Astrocyte of the hippocampus (primary cell): Measurements from ENCODE around the gene CLEC5A.
"Not testable (repeated sequence)": the region's sequence is repeated elsewhere in the genome, so short reads cannot be mapped to it uniquely, and the experiment has no call there.

ENCODE experiments used
- DNase-seq: peaks from one replicate; pipeline ENCODE4 v3.0.0; 2011; ENCODE audit warnings: low read depth, low spot score

Gene CLEC5A

DNA sequence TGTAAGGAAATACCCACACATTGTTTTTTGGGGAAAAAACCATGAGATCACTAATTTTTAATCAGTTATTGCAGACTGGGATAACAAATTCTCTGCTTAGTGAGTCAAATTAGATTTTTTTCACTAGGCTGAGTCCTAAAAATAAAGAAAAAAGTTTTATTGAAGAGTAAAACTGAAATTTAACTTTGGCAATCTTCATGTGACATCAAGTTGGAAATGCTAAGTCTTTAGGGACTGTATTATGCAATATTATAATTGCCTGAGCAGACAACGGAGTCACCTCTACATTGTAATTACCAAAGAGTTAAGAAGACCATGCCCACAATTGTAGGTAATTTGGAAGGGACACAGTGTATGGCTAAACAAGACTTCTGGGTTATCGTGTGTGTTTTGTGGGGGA lies 2.2 kb upstream of the CLEC5A start:
- DNase-seq = no peak

DNA sequence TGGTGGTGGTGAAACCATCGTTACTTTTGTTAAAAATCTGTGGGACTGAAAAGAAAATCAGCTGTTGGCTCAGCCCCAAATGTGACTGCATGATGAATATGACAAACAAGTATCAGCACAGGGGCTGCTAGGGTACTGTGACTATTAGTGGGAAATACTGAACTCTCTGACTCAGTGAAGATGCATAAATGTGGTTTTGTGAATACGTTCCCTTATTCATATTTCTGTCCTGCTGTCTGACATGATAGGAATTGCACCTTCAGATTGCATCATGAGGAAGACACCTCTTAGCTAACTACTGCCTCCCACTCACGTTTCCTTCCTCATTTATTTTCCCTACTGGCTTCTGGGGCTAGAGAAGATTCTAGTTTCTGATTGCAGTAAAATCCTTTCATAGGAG lies 1.4 kb downstream of the CLEC5A start:
- no peak for DNase-seq

DNA sequence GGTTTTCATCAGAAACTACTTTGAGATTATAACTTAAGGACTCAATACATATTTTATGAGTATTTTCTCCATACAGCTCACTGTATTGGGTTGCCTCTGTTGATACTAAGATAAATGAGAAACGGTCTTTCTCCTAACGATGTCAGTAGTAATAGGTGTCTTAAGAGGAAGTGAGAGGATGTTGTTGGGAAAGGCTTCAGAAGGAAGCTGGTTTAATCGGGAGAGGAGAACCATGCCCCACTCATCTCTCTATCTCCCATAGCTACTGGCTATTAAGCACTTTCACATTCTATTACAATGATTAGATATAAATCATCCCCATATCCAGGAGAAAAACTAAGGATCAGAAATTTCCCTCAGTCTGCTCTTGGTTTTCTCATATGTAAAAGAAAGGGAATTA lies 2.0 kb downstream of the CLEC5A start:
- DNase-seq = no peak

DNA sequence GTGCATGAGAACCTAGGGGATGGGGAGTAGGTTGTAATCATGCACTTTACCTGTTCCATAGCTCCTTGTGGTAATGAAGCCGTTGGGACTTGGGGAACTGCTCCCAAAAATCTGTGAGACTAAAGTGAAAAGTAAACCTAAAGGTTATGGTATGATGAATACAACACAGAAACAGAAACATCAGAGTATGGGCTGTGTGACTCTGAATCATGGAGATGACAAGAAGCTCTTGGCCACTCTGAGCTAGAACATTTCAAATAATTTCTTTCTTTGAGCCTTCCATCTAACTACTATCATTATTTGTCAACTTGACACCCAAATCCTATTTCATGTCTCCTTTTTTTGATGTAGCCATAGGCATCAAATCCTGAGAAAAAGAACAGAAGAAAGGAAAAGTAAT lies 2.9 kb downstream of the CLEC5A start:
- DNase-seq = no peak

DNA sequence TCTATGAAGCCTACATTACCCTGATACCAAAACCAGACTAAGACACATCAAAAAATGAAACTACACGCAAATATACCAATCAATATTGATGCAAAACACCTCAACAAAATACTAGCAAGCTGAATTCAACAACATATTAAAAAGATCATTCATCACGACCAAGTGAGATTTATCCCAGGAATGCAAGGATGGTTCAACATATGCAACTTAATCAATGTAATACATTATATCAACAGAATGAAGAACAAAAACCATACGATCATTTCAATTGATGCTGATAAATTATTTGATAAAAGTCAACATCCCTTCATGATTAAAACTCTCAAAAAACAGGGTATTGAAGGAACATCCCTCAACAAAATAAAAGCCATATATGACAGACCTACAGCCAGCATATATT lies 5.7 kb downstream of the CLEC5A start:
- no peak for DNase-seq

DNA sequence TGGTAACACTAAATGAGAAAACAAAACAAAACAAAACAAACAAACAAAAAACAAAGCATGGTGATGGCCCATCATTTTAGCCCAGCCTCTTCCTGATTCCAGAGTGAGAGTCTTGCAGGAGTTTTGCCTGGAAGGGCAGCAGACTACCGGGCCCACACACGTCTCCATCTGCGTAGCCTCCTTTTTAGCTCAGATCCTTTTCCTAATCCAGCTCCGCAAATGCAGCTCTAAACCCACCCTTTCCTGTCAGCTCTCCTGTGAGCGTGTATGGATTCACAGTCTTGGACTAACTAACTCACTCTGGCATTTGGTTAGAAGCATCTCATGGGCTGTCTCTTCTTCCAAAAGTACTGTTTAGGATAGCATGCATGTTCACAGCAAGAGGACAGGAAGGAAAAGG lies 16.6 kb downstream of the CLEC5A start:
- no peak for DNase-seq

DNA sequence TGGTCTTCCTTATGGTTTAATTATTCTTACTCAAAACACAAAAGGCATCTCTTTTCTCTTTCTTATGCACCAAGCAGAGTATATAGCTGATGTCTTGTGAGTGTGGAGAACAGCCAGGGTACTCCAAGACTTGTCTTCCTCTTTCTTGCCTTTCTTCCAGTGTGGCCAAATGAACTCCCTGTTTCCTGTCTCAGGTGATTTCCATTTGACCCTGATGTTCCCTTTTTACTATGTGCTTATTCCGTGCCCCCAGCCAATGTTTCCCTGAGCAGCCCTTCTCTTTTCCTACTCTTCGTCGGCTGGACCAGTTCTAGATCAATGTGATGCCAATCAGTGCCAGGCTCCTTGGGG lies 18.0 kb downstream of the CLEC5A start:
- no peak for DNase-seq

DNA sequence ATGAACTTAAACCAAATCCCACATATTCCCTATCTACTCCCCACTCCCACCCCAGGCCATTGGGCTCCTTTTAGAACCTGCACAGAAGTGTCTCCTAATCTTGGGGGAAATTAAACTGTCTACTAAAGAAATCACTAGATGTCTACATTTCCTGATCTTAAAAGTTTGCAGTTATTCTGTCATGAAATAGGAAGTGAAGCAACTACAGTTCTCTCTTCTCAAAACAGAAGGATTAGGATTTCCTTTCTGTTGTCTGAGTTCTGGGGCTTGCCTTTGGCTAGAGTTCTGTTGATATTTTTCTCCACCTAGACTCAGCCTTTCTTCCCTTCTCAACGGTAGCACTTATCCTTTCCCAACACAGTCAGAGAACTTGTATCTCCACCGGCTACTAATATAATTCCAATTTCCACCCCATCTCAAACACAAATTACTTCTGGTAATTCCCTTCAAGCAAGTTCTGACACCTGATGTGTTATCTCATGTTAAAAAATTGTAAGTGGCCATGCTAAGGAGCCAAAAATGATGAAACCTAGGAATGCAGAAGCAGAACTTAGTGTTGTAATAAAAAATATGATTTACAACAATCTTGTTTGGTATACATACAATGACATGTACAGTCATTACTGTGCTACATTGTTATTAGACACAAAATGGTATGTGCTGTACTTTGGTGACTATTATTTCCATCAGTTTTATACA lies 18.5 kb downstream of the CLEC5A start:
- no peak for DNase-seq

DNA sequence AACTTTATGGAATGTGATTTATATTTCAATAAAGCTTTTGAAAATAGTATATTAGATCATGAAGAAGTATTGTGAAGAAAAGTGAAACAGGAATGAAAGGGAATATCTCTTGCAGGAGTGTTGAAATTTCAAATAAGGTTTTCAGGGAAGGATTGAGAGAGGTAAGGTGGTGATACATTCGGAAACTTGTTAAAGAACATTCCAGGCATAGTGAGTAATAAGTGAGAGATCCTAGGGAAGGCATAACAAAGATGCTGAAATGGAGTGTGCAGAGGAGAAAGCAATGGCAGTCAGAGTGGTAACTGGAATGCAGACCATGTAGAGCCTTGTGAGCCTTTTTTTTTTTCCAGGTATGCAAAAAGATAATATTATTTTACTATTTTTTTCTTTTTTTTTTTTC lies 26.5 kb downstream of the CLEC5A start:
- DNase-seq = no peak

DNA sequence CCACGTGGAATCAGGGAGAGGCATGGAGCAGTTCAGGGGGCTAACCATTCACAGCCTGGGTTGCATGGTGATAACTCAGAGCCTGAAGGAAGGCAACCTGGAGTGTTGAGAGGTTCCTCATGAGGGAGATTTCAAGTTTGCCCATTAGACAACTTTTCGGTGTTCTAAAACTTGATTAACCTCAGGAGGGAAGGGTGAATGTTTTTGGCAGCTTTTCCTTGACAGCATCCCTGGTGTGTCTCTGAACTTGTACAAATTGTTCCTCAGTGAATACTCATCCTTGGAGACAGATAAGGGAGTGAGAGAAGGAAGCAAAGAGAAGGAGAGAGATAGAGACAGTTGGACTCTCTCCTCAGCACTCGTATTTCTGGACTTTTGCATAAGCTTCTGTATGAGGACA lies 30.7 kb downstream of the CLEC5A start, which contains the start of gene OR9A4:
TSS of gene OR9A4 (plus strand) at position 301 of the 400 bp plus-strand sequence. CDS start 2,477 bp downstream, outside the sequence.
- no peak for DNase-seq

DNA sequence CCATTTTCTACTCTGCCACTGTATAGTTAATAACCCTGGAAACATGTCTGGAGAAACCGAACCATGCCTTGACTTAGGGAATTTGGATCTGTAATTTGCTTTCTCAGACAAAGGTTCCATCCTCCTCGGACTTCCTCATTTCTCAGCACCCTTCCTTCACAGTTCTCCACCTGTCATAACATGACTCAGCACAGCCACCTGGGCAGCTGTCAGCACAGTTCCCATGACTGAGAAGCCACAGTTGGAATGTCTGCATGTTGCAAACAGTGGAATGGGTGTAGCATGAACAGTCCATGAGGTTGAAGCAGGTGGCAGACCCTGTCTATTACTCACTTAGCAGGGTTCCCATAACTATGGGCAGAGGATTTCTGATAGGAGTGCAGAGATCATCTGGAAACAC lies 31.2 kb downstream of the CLEC5A start:
- no peak for DNase-seq

DNA sequence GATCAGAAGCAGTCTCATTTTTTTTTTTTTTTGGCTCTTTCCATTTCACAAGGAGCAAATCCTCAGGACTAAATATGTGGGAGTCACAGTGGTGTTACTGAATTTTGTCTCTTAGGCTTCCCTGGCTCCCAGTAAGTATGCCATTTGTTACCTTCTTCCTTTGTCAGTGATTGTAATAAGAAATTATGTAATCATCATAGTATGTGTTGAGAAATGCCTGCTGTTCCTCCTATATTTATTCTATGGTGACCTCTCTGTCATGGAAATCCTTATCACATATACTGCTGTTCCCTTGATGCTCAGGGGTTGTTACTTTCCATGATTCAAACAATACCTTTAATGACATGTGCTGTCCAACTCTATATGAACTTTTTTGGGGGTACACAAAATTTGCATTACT lies 35.4 kb downstream of the CLEC5A start:
- no peak for DNase-seq

DNA sequence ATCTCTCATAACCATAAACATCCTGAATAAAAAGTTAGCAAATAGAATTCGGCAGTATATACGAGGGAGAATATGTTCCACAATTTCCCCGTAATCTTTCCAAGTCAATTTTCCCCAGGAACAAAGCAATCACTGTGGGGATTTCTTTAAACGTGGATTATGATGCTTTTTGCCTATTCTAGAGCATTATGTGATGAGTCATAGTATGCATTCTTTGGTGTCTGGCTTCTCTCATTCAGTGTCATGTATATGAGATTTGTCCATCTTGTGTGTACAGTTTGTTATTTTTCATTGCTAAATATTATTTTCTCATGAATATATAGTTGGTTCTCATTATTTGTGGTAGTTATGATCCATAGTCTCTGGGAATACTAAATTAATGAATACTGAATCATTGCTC lies 40.5 kb downstream of the CLEC5A start:
- no peak for DNase-seq

DNA sequence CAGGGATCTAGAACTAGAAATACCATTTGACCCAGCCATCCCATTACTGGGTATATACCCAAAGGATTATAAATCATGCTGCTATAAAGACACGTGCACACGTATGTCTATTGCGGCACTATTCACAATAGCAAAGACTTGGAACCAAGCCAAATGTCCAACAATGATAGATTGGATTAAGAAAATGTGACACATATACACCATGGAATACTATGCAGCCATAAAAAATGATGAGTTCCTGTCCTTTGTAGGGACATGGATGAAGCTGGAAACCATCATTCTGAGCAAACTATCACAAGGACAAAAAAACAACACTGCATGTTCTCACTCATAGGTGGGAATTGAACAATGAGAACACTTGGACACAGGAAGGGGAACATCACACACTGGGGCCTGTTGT lies 47.4 kb downstream of the CLEC5A start:
- DNase-seq = not testable (repeated sequence)

DNA sequence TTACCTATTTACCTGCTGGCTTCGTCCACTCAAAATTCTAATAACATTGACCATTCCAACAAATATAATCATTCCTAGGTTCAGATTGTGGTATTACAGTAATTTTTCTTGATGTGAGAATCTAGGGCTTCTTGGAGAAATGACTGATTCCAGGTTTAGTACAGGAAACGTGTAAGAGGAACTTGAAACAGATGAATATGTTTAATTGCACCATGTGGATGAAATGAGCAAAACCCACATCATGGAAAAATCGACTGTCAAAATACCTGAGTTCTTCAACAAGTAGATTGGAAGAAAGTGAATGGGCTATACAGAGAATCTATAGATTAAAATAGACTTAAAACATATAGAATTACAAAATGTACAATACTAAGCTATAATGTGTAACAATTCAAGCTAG lies 55.4 kb downstream of the CLEC5A start:
- DNase-seq = no peak

DNA sequence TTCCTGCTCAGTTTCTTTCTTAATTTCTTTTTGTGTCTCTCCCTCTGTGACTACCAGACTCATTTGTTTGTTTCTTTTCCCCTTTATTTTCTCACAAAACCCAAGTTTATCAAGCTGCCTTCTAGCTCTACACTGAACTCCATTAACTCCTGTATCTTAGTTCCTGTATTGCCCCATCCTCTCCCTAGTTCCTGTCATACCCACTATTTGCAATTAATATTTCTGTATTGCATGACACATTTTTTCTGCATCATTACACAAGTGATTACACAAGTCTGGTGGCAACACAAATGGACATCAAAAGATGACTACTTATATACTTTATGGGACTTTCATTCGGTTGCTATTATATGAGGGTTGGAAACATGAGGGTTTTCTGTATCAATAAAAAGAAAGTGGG lies 57.5 kb downstream of the CLEC5A start:
- DNase-seq = no peak

DNA sequence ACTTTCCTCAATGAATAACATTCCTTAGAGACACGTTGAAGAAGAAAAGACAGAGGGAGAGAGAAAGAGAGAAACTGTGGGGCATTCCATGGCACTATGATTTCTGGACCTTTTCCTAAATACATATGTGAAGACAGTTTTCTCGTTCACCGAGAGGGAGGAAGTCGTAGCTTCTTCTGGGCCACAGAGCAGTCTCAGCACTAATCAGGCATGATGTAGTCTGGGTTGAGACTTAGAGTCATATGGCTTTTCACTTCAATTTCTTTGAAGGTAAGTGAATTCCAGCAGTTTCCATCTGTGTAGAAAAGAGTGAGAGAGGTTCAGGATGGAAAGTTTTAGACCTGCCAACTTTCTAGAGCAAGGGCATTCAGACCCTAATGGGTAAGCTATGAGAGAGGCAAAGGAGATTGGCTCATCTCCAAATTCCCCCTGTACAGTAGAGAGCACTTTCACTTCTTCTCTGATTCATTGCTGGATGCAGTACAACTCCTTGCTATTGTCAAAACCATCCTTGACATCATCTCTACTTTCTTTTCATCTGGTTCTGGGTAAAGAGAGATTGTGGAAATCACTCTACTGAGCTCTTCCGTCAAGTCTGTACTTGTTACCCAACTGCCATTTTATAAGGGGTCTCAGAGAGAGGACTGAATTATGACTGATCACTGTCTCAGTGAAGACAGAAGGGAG lies 62.1 kb downstream of the CLEC5A start:
- DNase-seq = no peak

DNA sequence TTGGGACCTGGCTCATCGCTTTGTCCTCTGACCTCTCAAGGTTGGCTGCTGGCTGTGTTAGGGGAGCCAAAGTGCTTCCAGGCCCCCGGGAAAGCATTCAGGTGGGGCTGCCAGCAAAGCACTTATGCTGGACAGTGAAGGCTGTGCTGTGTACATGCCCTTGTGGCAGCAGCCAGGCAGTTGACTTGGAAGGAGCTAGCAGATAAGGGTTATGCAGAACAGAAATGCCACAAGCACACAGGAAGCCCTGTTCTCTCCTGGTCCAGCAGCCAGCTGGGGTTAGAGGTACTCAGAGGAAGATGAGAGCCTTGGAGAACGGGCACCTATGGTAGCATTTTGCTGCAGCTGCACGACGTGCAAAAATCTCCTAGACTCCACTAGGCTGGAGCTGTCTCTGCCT lies 65.8 kb downstream of the CLEC5A start:
- DNase-seq = no peak

DNA sequence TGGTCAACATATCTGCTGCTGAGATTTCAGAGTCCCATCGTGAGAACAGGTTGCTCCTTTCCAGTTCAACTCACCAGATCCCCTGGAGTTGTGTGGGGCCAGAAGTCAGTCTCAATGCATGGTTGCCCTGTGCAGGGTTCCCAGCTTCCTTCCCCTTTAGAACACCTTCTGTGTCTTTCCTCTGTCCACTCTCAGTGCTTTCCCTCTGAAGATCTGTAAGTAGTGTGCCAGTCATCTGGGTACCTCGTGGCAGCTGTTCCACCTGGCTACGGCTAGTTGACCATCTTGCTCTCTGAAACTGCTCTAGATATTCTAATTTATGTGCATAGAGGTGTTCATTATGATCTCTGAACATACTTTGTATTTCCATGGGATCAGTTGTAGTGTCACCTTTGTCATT lies 69.4 kb downstream of the CLEC5A start:
- DNase-seq = no peak
